Measurements from ENCODE around the gene ZNF862.
"Not testable (repeated sequence)": the region's sequence is repeated elsewhere in the genome, so short reads cannot be mapped to it uniquely, and the experiment has no call there.

The ZNF862 gene

GRCh38 chr7:149825567-149826343, 12.4 kb upstream of the ZNF862 start:
- DNase-seq, result no peak

- DNase-seq, result no peak
Observed at GRCh38 chr7:149826344-149827088, 11.7 kb upstream of the ZNF862 start.

- DNase-seq, result no peak
Observed at GRCh38 chr7:149827089-149827981, 10.8 kb upstream of the ZNF862 start.

GRCh38 chr7:149828357-149829309, 9.5 kb upstream of the ZNF862 start:
- DNase-seq, result no peak

- not testable (repeated sequence) for DNase-seq
Observed at GRCh38 chr7:149830527-149830926, 7.6 kb upstream of the ZNF862 start.

- no peak for DNase-seq
Observed at GRCh38 chr7:149830997-149831740, 7.0 kb upstream of the ZNF862 start.

GRCh38 chr7:149831741-149832219, 6.4 kb upstream of the ZNF862 start:
- no peak for DNase-seq

- no peak for DNase-seq
Observed at GRCh38 chr7:149832332-149833041, 5.7 kb upstream of the ZNF862 start.

- DNase-seq, result no peak
Observed at GRCh38 chr7:149833495-149834130, 4.6 kb upstream of the ZNF862 start.

- DNase-seq, result no peak
Observed at GRCh38 chr7:149834601-149835000, 3.6 kb upstream of the ZNF862 start.

GRCh38 chr7:149836434-149836833, 1.7 kb upstream of the ZNF862 start:
- no peak for DNase-seq

GRCh38 chr7:149837564-149838223, 481 bp upstream of the ZNF862 start:
- no peak for DNase-seq

- no peak for DNase-seq
Observed at GRCh38 chr7:149838992-149839408, 825 bp downstream of the ZNF862 start.

- DNase-seq, result no peak
Observed at GRCh38 chr7:149839933-149840332, 1.8 kb downstream of the ZNF862 start.

GRCh38 chr7:149843566-149843965, 5.4 kb downstream of the ZNF862 start:
- no peak for DNase-seq

GRCh38 chr7:149844445-149844844, 6.3 kb downstream of the ZNF862 start:
- no peak for DNase-seq

GRCh38 chr7:149845257-149845980, 7.2 kb downstream of the ZNF862 start:
- no peak for DNase-seq

GRCh38 chr7:149846021-149846420, 7.8 kb downstream of the ZNF862 start:
- DNase-seq, result no peak
